ENCODE measurements around the gene IGF2BP3.

- TF ChIP-seq CTCF (IDR thresholded peaks at IDR 0.05; ENCODE audit: extremely low read depth in 1 of 2, insufficient read depth in 1 of 2, low read depth in 1 of 2, low read length in 2 of 2) (no peak), MYC (IDR thresholded peaks at IDR 0.05; ENCODE audit: low read depth, low read length) (no peak)
These were observed 202.1 kb downstream of the IGF2BP3 start for GRCh38 chr7:23268167-23268566.

All from endothelial cell of umbilical vein (primary cell).